ENCODE results near the gene SPEF2.
"Not testable (repeated sequence)": the region's sequence is repeated elsewhere in the genome, so short reads cannot be mapped to it uniquely, and the experiment has no call there.

The SPEF2 gene

DNA sequence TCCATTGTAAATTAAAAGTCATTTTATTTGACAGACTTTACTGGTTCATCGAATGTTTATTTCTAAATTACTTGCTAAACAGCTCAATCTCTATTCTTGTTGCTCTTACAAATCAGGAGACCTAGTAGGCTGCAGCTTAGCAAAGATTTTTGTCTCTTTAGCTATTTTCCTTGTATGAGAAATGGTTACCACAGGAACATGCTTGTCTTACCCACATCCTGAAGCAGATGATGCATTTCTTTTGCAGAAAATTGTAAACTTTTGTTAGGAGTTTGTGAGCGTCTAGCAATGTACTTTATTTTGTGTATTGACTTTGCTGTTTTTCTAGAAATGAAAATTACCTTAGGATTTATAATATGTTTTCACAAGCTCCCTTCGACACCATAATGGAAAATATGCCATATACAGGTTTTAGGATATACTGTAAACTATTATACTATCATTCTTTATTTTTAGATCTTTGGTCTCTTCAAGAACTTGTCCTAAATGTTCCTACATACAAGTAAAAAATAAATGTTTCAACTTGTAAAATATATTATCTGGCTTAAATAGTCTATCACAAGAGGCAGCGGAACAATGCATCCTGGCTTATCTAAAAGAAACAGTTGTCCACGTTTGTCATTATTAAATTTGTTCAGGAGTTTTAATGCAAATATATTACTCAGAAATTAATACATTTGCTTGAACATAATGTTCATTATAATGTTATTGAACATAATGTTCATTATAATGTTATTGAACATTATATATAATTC, 54.1 kb downstream of the SPEF2 start:
- H3K9me3 Mint-ChIP-seq, result no peaks in the 10 kb centered on the region
- H3K27ac Mint-ChIP-seq, result no peak overlapping the region
- intact Hi-C loops (cut with micrococcal nuclease), result no loop called here
- H3K4me1 Mint-ChIP-seq (ENCODE audit: low read depth), result no peaks in the 10 kb centered on the region
- H3K27me3 Mint-ChIP-seq, result no peaks in the 10 kb centered on the region
- H3K36me3 Mint-ChIP-seq (ENCODE audit: low read depth), result no peaks in the 10 kb centered on the region
- no peak overlapping the region for H3K4me3 Mint-ChIP-seq

DNA sequence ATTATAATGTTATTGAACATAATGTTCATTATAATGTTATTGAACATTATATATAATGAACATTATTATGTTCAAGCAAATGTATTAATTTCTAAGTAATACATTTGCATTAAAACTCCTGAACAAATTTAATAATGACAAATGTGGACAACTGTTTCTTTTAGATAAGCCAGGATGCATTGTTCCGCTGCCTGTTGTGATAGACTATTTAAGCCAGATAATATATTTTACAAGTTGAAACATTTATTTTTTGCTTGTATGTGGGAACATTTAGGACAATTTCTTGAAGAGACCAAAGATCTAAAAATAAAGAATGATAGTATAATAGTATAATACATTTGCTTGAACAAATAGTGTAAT, 54.6 kb downstream of the SPEF2 start:
- H3K4me3 Mint-ChIP-seq; H3K9me3 Mint-ChIP-seq; H3K36me3 Mint-ChIP-seq (ENCODE audit: low read depth); H3K27ac Mint-ChIP-seq; intact Hi-C loops (cut with micrococcal nuclease); H3K4me1 Mint-ChIP-seq (ENCODE audit: low read depth); H3K27me3 Mint-ChIP-seq: not testable (repeated sequence)

DNA sequence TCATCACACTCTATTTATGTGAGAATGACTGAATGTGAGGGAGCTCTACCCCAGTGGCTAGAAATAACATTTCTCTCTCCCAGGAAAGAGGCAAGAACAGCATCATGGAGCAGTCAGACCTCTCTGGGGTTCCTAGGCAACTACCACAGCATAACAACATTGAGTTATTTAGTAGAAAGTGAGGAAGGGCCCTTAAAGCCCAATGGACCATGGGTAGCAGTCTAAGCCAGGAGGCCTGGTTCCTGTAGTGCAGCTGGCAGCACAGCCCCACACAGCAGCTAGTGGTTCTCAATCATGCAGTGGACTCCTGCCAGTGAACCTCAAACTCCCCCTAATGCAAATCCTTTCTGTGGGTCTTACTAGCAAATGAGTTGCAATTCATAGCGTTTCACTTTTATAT, 55.3 kb downstream of the SPEF2 start:
- H3K9me3 Mint-ChIP-seq, result no peaks in the 10 kb centered on the region
- no peaks in the 10 kb centered on the region for H3K27me3 Mint-ChIP-seq
- no peak overlapping the region for H3K27ac Mint-ChIP-seq
- H3K4me3 Mint-ChIP-seq, result no peak overlapping the region
- intact Hi-C loops (cut with micrococcal nuclease), result no loop called here
- no peaks in the 10 kb centered on the region for H3K36me3 Mint-ChIP-seq (ENCODE audit: low read depth)
- H3K4me1 Mint-ChIP-seq (ENCODE audit: low read depth), result no peaks in the 10 kb centered on the region

DNA sequence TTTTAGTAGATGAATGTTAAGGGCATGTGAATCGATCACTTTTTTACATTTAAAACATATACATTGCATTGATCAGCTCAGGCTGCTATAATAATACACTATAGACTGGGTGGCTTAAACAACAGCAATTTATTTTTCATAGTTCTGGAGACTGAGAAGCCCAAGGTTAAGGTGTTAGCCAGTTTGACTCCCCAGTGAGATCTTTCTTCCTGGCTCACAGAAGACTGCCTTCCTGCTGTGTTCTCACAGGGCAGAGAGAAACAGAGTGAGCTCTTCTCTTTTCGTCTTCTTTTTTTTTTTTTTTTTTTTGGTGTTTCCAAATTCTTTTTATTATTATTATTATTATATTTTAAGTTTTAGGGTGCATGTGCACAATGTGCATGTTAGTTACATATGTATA, 56.4 kb downstream of the SPEF2 start:
- H3K4me3 Mint-ChIP-seq, result no peak overlapping the region
- no peak overlapping the region for H3K27ac Mint-ChIP-seq
- H3K27me3 Mint-ChIP-seq, result no peaks in the 10 kb centered on the region
- peaks cover 1% of the 10 kb centered on the region for H3K4me1 Mint-ChIP-seq (ENCODE audit: low read depth)
- H3K36me3 Mint-ChIP-seq (ENCODE audit: low read depth), result no peaks in the 10 kb centered on the region
- H3K9me3 Mint-ChIP-seq, result no peaks in the 10 kb centered on the region
- intact Hi-C loops (cut with micrococcal nuclease), result no loop called here

DNA sequence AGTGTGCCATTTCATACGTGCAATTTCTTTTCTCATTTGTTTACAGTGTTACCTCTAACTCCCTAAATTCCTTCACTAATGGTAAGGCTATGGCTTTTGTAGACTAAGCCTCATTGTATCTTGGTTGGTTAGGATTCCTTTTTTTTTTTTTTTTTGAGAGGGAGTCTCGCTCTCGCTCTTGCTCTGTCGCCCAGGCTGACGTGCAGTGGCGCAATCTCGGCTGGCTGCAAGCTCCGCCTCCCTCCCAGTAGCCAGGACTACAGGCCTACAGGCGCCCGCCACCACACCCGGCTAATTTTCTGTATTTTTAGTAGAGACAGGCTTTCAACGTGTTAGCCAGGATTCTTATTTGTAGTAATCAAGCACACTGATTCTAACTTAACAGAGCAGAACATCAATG, 57.7 kb downstream of the SPEF2 start:
- Mint-ChIP-seq H3K4me3 (no peak overlapping the region), H3K4me1 (ENCODE audit: low read depth) (peaks cover 5% of the 10 kb centered on the region), H3K27me3 (no peaks in the 10 kb centered on the region), H3K9me3 (no peaks in the 10 kb centered on the region), H3K27ac (no peak overlapping the region), H3K36me3 (ENCODE audit: low read depth) (no peaks in the 10 kb centered on the region)
- intact Hi-C loops (cut with micrococcal nuclease), result no loop called here

DNA sequence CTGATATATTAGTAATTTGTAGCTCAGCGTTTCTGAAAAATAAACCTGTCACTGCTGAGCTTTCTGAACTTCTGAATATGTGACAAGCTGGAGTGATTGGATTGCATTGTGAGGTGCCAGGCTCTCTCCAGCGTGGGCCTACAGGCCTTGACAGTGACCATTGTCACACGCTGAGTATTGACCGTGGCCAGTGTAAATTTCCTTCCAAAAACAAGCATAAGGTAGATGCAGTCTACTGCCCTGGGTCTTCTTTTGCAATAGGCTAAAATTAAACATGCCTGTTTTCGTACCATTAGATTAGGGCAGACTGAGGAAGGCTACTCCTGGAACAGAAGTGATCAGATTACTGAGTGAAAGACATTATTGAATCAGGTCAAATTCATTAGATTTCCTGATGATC, 60.2 kb downstream of the SPEF2 start:
- Mint-ChIP-seq H3K36me3 (ENCODE audit: low read depth) (no peaks in the 10 kb centered on the region), H3K9me3 (no peaks in the 10 kb centered on the region), H3K27me3 (no peaks in the 10 kb centered on the region), H3K27ac (no peak overlapping the region), H3K4me3 (no peak overlapping the region), H3K4me1 (ENCODE audit: low read depth) (peaks cover 5% of the 10 kb centered on the region)
- intact Hi-C loops (cut with micrococcal nuclease), result no loop called here

DNA sequence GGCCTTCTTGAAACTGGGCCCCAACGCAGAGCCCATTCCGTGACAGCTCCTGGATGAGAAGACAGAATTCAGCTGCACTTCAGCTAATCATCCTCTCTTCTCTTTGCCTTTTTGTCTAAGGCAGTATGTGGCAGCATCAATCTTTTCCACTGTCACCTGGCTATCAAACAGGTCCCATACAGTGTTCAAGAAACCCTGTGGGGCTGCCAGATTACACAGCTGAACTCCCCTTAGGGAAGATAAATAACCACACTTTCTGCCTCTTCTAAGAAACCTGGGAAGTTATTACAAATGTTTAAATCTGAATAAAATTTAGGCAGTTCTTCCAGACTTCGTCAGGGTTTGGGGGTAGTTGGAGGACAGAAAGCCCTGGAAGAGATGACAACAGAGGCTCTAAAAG, 61.0 kb downstream of the SPEF2 start:
- no peaks in the 10 kb centered on the region for H3K9me3 Mint-ChIP-seq
- no peaks in the 10 kb centered on the region for H3K36me3 Mint-ChIP-seq (ENCODE audit: low read depth)
- no peak overlapping the region for H3K4me3 Mint-ChIP-seq
- intact Hi-C loops (cut with micrococcal nuclease), result no loop called here
- no peaks in the 10 kb centered on the region for H3K27me3 Mint-ChIP-seq
- H3K4me1 Mint-ChIP-seq (ENCODE audit: low read depth), result peaks cover 5% of the 10 kb centered on the region
- H3K27ac Mint-ChIP-seq, result no peak overlapping the region

DNA sequence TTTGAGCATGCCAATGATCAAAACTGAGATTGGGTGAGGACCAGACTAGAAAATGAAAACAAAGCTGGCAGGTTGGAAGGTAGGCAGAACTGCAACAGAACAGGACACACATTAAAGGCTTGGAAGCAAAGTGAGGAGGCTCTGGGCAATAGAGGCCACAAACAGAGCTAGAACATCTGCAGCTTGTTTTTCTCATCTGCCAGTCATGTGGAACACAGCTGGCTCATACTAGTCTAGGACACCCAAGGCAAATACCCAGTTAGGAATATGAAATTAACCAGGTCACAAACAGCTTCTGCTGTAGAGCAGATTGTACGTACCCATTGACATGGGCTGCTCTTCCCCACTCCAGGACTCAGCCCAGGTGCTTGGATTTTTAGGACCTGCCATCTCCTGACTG, 61.7 kb downstream of the SPEF2 start:
- no peaks in the 10 kb centered on the region for H3K27me3 Mint-ChIP-seq
- H3K9me3 Mint-ChIP-seq, result no peaks in the 10 kb centered on the region
- H3K27ac Mint-ChIP-seq, result no peak overlapping the region
- intact Hi-C loops (cut with micrococcal nuclease), result no loop called here
- H3K4me1 Mint-ChIP-seq (ENCODE audit: low read depth), result peaks cover 5% of the 10 kb centered on the region
- no peak overlapping the region for H3K4me3 Mint-ChIP-seq
- no peaks in the 10 kb centered on the region for H3K36me3 Mint-ChIP-seq (ENCODE audit: low read depth)

DNA sequence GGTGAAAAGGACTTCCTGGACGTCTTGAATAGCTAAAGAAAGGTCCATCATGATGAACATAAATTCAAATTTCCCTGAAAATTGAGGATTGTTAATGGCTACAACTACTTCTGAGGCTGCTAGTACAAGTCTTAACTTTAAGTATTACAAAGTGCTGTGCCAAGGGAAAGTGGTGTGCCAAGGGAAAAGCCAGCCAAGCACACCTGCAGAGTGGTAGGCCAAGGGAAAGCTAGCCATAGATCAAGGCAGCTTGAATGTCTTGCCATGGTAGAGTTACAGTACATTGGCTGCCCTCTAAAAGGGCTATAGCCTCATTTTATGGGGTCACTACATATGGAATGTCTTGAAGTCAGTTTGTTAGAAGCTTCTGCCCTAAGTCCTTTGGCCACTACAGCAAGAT, 64.2 kb downstream of the SPEF2 start:
- H3K27me3 Mint-ChIP-seq, result no peaks in the 10 kb centered on the region
- peaks cover 5% of the 10 kb centered on the region for H3K4me1 Mint-ChIP-seq (ENCODE audit: low read depth)
- no peak overlapping the region for H3K4me3 Mint-ChIP-seq
- intact Hi-C loops (cut with micrococcal nuclease), result no loop called here
- H3K27ac Mint-ChIP-seq, result no peak overlapping the region
- no peaks in the 10 kb centered on the region for H3K36me3 Mint-ChIP-seq (ENCODE audit: low read depth)
- no peaks in the 10 kb centered on the region for H3K9me3 Mint-ChIP-seq

DNA sequence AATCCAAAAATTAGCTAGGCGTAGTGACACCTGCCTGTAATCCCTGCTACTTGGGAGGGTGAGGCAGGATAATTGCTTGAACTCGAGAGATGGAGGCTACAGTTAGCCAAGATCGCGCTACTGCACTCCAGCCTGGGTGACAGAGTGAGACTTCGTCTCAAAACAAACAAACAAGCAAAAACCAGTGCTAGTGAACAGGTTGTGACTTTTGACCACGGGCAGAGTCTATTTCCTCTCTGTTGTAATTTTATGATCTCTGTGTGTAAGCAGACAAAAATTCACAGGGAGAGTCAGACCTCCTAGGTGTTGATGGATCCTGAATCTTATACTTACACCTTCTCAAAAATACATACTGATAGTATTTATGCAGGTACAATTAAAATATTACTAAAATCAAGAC, 65.8 kb downstream of the SPEF2 start:
- intact Hi-C loops (cut with micrococcal nuclease), result no loop called here
- Mint-ChIP-seq H3K27ac (no peak overlapping the region), H3K9me3 (no peaks in the 10 kb centered on the region), H3K27me3 (no peaks in the 10 kb centered on the region), H3K36me3 (ENCODE audit: low read depth) (no peaks in the 10 kb centered on the region), H3K4me1 (ENCODE audit: low read depth) (peaks cover 5% of the 10 kb centered on the region), H3K4me3 (no peak overlapping the region)

DNA sequence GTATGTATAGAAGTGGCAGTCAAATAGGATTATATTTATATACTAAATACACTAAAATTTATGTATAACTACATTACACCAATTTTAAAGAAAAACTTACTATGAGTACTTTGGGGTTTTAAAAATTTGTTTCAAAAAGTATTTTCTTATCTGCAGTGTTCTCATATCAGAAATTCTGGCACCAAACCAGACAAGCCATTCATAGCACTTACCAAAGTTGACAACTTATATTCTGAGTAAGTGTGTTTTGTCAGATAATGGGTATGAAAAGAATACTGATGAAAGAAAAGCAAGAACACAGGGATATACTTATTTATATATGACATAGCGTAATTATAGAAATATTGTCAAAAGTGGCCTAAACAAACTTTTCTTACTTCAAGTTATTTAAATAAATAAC, 67.5 kb downstream of the SPEF2 start:
- H3K4me1 Mint-ChIP-seq (ENCODE audit: low read depth), result no peaks in the 10 kb centered on the region
- H3K36me3 Mint-ChIP-seq (ENCODE audit: low read depth), result no peaks in the 10 kb centered on the region
- H3K4me3 Mint-ChIP-seq, result no peak overlapping the region
- intact Hi-C loops (cut with micrococcal nuclease), result no loop called here
- no peaks in the 10 kb centered on the region for H3K9me3 Mint-ChIP-seq
- no peaks in the 10 kb centered on the region for H3K27me3 Mint-ChIP-seq
- no peak overlapping the region for H3K27ac Mint-ChIP-seq

DNA sequence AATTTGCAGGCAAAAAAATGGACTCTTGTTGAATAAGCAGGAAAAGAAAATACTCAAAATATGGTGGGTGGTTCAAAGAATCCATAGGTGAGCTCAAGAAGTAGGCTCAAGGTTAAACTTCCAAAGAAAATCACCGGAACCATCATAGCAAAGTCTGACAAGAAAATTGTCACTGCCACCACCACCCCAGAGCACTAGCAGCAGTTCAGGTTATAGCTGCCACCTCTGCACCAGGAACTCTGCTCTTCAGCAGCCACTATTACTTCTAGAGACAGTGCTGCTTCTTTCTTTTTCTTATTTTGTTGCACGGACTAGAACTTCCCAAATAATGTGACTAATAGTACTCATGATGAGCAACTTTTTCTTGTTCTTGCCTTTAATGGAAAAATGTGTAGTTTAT, 70.3 kb downstream of the SPEF2 start:
- Mint-ChIP-seq H3K9me3 (no peaks in the 10 kb centered on the region), H3K27ac (no peak overlapping the region), H3K4me1 (ENCODE audit: low read depth) (no peaks in the 10 kb centered on the region), H3K4me3 (no peak overlapping the region), H3K36me3 (ENCODE audit: low read depth) (no peaks in the 10 kb centered on the region), H3K27me3 (no peaks in the 10 kb centered on the region)
- intact Hi-C loops (cut with micrococcal nuclease), result no loop called here

DNA sequence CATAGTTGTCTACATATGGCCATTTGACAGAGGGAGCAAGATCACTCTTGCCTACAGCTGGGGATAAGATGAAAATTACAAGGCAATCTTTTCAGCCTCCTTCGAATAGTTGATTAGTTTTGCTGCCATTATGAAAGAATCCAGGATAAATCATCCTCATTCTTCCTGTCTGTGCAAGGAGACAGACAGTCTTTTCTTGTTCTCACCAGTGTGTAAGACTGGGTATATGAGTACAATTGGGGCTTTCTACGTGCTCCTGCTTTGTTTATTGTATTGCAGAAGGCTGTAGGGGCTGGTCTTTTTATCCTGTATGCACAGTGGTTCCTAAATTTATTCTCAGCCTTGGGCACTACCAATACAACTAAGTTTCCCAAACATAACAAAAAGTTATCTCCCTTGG, 76.8 kb downstream of the SPEF2 start:
- H3K27ac Mint-ChIP-seq, result no peak overlapping the region
- intact Hi-C loops (cut with micrococcal nuclease), result no loop called here
- no peaks in the 10 kb centered on the region for H3K9me3 Mint-ChIP-seq
- H3K4me3 Mint-ChIP-seq, result no peak overlapping the region
- H3K27me3 Mint-ChIP-seq, result no peaks in the 10 kb centered on the region
- no peaks in the 10 kb centered on the region for H3K36me3 Mint-ChIP-seq (ENCODE audit: low read depth)
- peaks cover 33% of the 10 kb centered on the region for H3K4me1 Mint-ChIP-seq (ENCODE audit: low read depth)

DNA sequence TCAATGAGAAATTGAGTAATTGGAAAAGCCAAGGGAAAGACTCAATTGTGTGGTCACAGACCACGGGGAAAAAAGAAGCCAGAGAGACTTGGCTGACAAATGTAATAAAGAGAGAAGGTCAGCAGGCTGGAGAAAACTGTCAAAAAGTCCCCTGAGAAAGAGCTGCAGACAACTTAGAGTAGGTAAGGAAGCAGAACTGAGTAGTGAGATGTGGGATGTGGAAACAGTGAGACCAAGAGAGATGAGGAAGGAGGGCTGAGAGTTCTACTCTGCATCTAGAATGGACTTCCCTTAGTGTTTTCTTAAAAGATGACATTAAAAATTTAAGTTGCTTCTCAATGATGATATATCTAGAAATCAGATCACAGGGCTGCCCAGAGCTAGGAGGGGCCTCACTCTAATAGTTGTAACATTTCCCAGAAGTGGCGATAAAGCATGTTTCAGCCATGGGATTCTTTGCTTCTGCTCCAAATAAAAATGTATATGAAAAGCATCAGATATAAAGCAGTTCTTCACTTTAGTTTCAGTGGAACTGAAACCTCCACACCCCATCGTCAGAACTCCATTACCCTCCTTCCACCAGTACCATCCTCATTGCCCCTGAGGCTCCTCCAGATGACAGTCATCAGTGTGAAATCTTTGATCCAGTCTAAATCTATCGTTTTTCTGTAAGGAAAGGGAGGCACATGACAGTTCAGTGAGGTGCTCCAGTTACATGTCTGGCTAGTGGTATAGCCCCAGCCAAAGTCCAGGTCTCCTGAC, 80.6 kb downstream of the SPEF2 start:
- H3K9me3 Mint-ChIP-seq, result no peaks in the 10 kb centered on the region
- H3K27me3 Mint-ChIP-seq, result no peaks in the 10 kb centered on the region
- peaks cover 45% of the 10 kb centered on the region for H3K4me1 Mint-ChIP-seq (ENCODE audit: low read depth)
- intact Hi-C loops (cut with micrococcal nuclease), result no loop called here
- H3K27ac Mint-ChIP-seq, result peak overlapping the region; percentile 88
- H3K4me3 Mint-ChIP-seq, result no peak overlapping the region
- H3K36me3 Mint-ChIP-seq (ENCODE audit: low read depth), result no peaks in the 10 kb centered on the region

DNA sequence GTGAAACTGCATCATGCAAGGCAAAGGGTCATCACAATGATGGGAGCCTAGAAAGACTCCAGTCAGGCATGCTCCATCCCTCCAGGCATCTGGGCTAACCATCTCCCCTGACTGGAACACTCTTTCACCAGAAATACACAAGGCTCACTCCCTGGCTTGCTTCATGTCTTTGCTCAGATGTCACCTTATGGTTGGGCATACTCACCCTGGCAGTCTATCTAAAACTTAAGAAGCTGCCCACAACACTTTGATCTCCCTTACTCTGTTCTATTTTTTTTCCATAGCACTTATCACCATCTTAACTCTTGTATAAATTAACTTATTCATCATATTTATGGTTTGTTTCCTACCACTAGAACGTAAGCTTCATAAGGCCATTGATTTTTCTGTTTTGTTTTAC, 90.0 kb downstream of the SPEF2 start:
- intact Hi-C loops (cut with micrococcal nuclease), result no loop called here
- no peaks in the 10 kb centered on the region for H3K27me3 Mint-ChIP-seq
- peaks cover 9% of the 10 kb centered on the region for H3K9me3 Mint-ChIP-seq
- H3K27ac Mint-ChIP-seq, result no peak overlapping the region
- H3K36me3 Mint-ChIP-seq (ENCODE audit: low read depth), result no peaks in the 10 kb centered on the region
- H3K4me1 Mint-ChIP-seq (ENCODE audit: low read depth), result peaks cover 16% of the 10 kb centered on the region
- H3K4me3 Mint-ChIP-seq, result no peak overlapping the region
